ENCODE measurements around the gene SLC38A2.
"Not testable (repeated sequence)": the region's sequence is repeated elsewhere in the genome, so short reads cannot be mapped to it uniquely, and the experiment has no call there.

SLC38A2 gene

DNA sequence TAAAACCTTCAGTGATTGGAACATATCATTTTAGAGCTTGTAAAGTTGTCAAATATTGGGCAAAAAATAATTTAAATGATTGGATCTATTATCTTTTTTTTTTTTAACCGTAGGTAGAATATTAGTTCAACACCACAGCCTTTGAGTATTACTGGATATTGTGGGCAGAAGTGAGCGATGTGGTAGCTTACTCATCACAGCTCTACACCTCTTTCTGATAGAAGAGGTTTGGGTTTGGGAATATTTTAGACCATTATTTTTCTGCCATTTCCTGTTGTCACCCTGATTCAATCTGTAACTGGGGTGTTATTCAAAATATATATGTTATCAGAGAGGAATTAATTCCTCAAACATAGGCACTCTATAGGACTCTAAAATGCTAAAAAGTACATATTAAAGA, 34.8 kb upstream of the SLC38A2 start:
- Histone ChIP-seq H3K4me1 (ENCODE audit: control insufficient read depth, insufficient read depth, low read length, poor library complexity, severe bottlenecking) (no peaks in the 10 kb centered on the region), H3K27me3 (replicated peaks; ENCODE audit: control insufficient read depth, insufficient read depth, low read length, poor library complexity, severe bottlenecking) (no peaks in the 10 kb centered on the region), H3K27ac (ENCODE audit: insufficient read depth, low read length, poor library complexity, severe bottlenecking) (no peak overlapping the region), H3K36me3 (ENCODE audit: control insufficient read depth, insufficient read depth, low read length) (no peaks in the 10 kb centered on the region), H3K4me3 (ENCODE audit: insufficient read depth, low read depth, low read length, poor library complexity, severe bottlenecking) (no peak overlapping the region), H3K9me3 (ENCODE audit: control insufficient read depth, low read length) (no peaks in the 10 kb centered on the region)
- no peak for DNase-seq

DNA sequence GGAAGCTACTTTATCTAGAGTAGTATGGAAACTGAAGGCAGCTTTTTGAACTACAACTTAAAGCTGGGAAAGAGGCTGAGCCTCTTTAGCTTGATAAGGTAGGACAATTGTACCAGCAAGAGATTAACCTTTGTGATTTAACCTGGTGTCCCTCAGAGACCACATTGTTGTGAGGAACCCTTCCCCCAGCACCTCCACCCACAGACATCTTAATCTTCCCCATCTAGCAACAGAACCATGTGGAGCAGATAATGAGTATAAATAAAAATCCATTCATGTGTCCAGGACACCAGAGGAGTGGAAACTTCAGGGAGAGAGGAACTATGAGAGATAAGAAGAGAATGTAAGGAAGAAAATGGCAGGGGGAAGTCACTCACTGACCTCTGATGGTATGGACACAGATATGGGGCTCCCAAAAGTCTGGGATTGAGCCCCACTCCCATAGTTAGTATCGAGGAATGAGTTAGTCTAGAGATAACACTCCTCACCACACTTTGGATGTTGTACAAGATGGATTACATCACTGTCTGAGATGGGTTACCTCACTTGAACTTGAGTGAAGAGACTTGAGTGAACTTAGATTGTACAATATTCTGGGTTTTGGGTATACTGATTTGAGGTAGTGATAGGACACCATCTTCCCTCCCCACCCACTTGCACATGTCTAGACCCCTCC, 33.9 kb upstream of the SLC38A2 start:
- Histone ChIP-seq H3K4me3 (ENCODE audit: insufficient read depth, low read depth, low read length, poor library complexity, severe bottlenecking) (no peak overlapping the region), H3K27ac (ENCODE audit: insufficient read depth, low read length, poor library complexity, severe bottlenecking) (no peak overlapping the region), H3K36me3 (ENCODE audit: control insufficient read depth, insufficient read depth, low read length) (no peaks in the 10 kb centered on the region), H3K9me3 (ENCODE audit: control insufficient read depth, low read length) (no peaks in the 10 kb centered on the region), H3K27me3 (replicated peaks; ENCODE audit: control insufficient read depth, insufficient read depth, low read length, poor library complexity, severe bottlenecking) (no peaks in the 10 kb centered on the region), H3K4me1 (ENCODE audit: control insufficient read depth, insufficient read depth, low read length, poor library complexity, severe bottlenecking) (no peaks in the 10 kb centered on the region)
- no peak for DNase-seq

DNA sequence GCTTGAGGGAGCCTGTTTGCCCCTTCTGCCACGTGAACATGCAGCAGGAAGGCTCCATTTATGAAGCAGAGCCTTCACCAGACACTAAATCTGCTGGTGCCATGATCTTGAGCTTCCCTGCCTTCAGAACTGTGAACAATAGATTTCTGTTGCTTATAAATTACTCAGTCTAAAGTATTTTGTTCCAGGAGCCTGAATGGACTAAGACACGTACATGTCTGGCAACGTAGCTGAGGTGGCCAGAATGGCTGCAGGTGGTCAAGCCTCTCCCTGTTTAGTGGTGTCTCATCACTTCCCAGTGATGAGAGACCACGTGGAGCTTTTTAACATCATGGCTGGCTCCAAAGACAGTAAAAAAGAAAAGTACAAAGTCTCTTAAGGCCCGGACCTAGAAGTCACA, 32.2 kb upstream of the SLC38A2 start:
- Histone ChIP-seq H3K9me3 (ENCODE audit: control insufficient read depth, low read length) (no peaks in the 10 kb centered on the region), H3K36me3 (ENCODE audit: control insufficient read depth, insufficient read depth, low read length) (no peaks in the 10 kb centered on the region), H3K27me3 (replicated peaks; ENCODE audit: control insufficient read depth, insufficient read depth, low read length, poor library complexity, severe bottlenecking) (no peaks in the 10 kb centered on the region), H3K4me3 (ENCODE audit: insufficient read depth, low read depth, low read length, poor library complexity, severe bottlenecking) (no peak overlapping the region), H3K4me1 (ENCODE audit: control insufficient read depth, insufficient read depth, low read length, poor library complexity, severe bottlenecking) (no peaks in the 10 kb centered on the region), H3K27ac (ENCODE audit: insufficient read depth, low read length, poor library complexity, severe bottlenecking) (no peak overlapping the region)
- DNase-seq = no peak

DNA sequence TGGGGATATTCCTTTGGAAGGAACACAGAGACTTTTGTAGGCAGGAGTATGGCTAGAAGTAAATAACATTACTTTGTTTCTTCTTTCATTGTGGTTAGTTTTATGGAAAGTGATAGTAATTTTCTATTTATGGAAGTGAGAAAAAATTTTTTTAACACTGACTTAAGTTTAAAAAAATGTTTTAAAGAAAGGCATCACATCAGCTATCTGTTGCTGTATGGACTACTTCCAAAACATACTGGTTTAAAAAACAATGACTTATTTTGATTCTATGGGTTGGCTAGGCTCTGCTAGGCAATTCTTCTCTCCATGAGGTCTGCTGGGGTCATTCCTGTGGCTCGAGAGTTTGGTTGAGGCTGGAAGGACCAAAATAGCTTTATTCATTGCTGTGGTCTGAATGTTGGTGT, 31.7 kb upstream of the SLC38A2 start:
- H3K4me3 ChIP-seq (ENCODE audit: insufficient read depth, low read depth, low read length, poor library complexity, severe bottlenecking) = no peak overlapping the region
- no peak for DNase-seq
- H3K4me1 ChIP-seq (ENCODE audit: control insufficient read depth, insufficient read depth, low read length, poor library complexity, severe bottlenecking) = no peaks in the 10 kb centered on the region
- no peaks in the 10 kb centered on the region for H3K27me3 ChIP-seq (replicated peaks; ENCODE audit: control insufficient read depth, insufficient read depth, low read length, poor library complexity, severe bottlenecking)
- H3K9me3 ChIP-seq (ENCODE audit: control insufficient read depth, low read length) = no peaks in the 10 kb centered on the region
- no peaks in the 10 kb centered on the region for H3K36me3 ChIP-seq (ENCODE audit: control insufficient read depth, insufficient read depth, low read length)
- H3K27ac ChIP-seq (ENCODE audit: insufficient read depth, low read length, poor library complexity, severe bottlenecking) = no peak overlapping the region

DNA sequence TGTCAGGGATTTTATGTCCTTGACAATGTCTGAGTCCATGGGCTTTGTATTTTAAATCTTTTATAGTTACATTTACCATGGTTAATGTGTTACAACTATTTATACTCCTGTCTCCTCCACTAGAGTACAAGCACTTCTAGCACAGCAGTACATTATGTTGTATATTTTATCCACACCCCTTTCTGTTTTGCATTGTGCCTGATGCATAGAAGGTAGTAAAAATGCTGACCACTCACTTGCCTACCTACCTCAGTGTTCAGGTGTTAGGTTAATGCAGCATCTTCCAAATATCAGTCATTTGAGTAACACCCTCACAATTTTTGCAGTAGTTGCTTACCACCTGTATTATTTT, 31.1 kb upstream of the SLC38A2 start:
- H3K36me3 ChIP-seq (ENCODE audit: control insufficient read depth, insufficient read depth, low read length) = no peaks in the 10 kb centered on the region
- H3K4me3 ChIP-seq (ENCODE audit: insufficient read depth, low read depth, low read length, poor library complexity, severe bottlenecking) = no peak overlapping the region
- no peaks in the 10 kb centered on the region for H3K4me1 ChIP-seq (ENCODE audit: control insufficient read depth, insufficient read depth, low read length, poor library complexity, severe bottlenecking)
- H3K9me3 ChIP-seq (ENCODE audit: control insufficient read depth, low read length) = no peaks in the 10 kb centered on the region
- no peak overlapping the region for H3K27ac ChIP-seq (ENCODE audit: insufficient read depth, low read length, poor library complexity, severe bottlenecking)
- no peak for DNase-seq
- H3K27me3 ChIP-seq (replicated peaks; ENCODE audit: control insufficient read depth, insufficient read depth, low read length, poor library complexity, severe bottlenecking) = no peaks in the 10 kb centered on the region

DNA sequence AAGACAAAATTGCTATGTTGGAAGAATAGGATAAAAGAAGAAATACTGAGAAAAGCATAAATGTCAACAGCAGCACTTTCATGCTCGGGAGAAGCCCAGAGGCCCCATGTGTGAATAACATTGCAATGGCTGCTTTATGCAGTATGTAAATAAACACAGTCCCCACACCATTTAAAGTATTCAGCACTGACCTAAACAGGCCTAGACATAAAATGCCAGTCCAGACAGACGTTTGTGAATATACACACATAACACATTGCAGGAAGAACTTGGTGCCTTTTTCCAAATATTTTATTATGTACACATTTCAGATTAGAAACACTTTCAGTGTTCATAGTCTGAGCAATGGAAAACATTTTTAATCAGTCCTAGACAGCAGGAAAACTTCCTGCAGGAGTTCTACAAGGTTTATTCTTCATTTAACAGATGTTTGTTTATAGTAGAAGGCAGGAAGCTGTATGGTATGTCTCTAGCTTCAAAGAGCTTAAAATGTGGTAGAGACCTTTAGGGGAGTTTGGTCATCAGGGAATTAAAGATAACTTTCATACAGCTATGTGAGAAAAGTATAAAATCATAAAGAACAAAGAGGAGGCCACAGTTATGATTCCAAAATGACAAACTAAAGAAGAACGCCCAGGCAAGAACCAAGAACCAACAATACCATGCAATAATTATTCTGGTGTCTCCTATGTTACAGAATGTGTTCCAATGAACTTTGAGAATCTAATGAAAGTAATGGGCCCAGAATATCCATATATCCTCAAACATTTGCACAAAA, 30.6 kb upstream of the SLC38A2 start:
- no peak overlapping the region for H3K27ac ChIP-seq (ENCODE audit: insufficient read depth, low read length, poor library complexity, severe bottlenecking)
- H3K4me1 ChIP-seq (ENCODE audit: control insufficient read depth, insufficient read depth, low read length, poor library complexity, severe bottlenecking) = no peaks in the 10 kb centered on the region
- H3K36me3 ChIP-seq (ENCODE audit: control insufficient read depth, insufficient read depth, low read length) = no peaks in the 10 kb centered on the region
- H3K27me3 ChIP-seq (replicated peaks; ENCODE audit: control insufficient read depth, insufficient read depth, low read length, poor library complexity, severe bottlenecking) = no peaks in the 10 kb centered on the region
- no peaks in the 10 kb centered on the region for H3K9me3 ChIP-seq (ENCODE audit: control insufficient read depth, low read length)
- no peak for DNase-seq
- H3K4me3 ChIP-seq (ENCODE audit: insufficient read depth, low read depth, low read length, poor library complexity, severe bottlenecking) = no peak overlapping the region

DNA sequence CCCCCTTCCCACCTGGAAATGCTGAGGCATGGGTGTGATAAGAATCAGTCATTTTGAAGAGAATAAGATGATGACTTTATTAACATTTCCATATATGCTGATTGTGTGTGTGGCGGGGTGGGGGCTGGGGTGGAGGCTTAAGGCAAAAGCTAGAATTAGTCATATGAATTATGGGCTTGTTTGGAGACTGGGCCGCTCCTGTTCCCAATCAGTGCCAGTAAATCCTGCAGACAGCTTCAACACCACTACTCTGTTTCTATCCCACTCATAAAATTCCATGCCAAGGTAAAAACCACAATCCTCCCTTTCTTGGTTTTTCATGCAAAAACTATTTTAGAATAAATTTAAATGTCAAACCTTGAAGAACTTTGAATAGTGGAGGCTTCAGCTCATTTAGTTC, 29.9 kb upstream of the SLC38A2 start:
- H3K27ac ChIP-seq (ENCODE audit: insufficient read depth, low read length, poor library complexity, severe bottlenecking) = no peak overlapping the region
- no peak overlapping the region for H3K4me3 ChIP-seq (ENCODE audit: insufficient read depth, low read depth, low read length, poor library complexity, severe bottlenecking)
- no peak for DNase-seq

DNA sequence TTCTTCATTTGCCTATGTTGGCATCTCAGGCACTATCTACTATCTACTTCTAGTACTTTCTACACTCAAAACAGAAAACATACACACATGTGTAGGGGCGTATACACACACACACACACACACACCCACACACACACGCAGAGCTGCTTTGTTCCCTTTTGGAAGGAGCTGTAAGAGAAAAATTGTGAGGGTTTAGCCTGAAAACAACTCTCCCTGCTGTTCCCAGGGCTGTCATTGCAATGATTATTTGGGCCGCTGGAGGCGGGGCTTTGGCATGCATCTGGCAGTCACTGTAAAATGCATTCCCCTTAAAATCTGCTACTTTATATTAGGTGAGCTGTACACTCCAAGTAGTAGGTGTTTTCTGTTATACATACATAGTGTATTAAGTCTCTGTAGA, 29.1 kb upstream of the SLC38A2 start:
- Histone ChIP-seq H3K36me3 (ENCODE audit: control insufficient read depth, insufficient read depth, low read length) (no peaks in the 10 kb centered on the region), H3K27me3 (replicated peaks; ENCODE audit: control insufficient read depth, insufficient read depth, low read length, poor library complexity, severe bottlenecking) (no peaks in the 10 kb centered on the region), H3K4me1 (ENCODE audit: control insufficient read depth, insufficient read depth, low read length, poor library complexity, severe bottlenecking) (no peaks in the 10 kb centered on the region), H3K9me3 (ENCODE audit: control insufficient read depth, low read length) (no peaks in the 10 kb centered on the region), H3K27ac (ENCODE audit: insufficient read depth, low read length, poor library complexity, severe bottlenecking) (no peak overlapping the region), H3K4me3 (ENCODE audit: insufficient read depth, low read depth, low read length, poor library complexity, severe bottlenecking) (no peak overlapping the region)
- no peak for DNase-seq

More for the DNA sequence above, 29.9 kb upstream of the SLC38A2 start:
- no peaks in the 10 kb centered on the region for H3K27me3 ChIP-seq (replicated peaks; ENCODE audit: control insufficient read depth, insufficient read depth, low read length, poor library complexity, severe bottlenecking)
- no peaks in the 10 kb centered on the region for H3K4me1 ChIP-seq (ENCODE audit: control insufficient read depth, insufficient read depth, low read length, poor library complexity, severe bottlenecking)
- H3K36me3 ChIP-seq (ENCODE audit: control insufficient read depth, insufficient read depth, low read length) = no peaks in the 10 kb centered on the region
- H3K9me3 ChIP-seq (ENCODE audit: control insufficient read depth, low read length) = no peaks in the 10 kb centered on the region

DNA sequence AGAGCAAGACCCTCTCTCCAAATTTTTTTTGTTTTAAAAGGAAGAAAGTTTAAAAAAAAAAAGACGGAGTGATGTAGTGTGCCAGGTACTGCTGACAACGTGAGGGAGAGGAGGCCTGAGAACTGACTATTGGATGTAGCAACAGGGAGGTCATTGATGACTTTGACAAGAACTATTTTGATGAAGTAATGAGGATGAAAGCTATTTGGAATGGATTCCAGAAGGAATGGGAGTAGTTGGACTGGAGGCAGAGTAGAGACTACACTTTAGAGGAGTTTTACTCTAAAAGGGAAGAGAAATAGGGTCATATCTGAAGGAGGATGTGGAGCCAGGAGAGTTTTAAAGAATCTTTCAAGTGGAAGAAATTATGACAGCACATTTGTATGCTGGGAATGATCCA, 27.8 kb upstream of the SLC38A2 start:
- no peaks in the 10 kb centered on the region for H3K4me1 ChIP-seq (ENCODE audit: control insufficient read depth, insufficient read depth, low read length, poor library complexity, severe bottlenecking)

DNA sequence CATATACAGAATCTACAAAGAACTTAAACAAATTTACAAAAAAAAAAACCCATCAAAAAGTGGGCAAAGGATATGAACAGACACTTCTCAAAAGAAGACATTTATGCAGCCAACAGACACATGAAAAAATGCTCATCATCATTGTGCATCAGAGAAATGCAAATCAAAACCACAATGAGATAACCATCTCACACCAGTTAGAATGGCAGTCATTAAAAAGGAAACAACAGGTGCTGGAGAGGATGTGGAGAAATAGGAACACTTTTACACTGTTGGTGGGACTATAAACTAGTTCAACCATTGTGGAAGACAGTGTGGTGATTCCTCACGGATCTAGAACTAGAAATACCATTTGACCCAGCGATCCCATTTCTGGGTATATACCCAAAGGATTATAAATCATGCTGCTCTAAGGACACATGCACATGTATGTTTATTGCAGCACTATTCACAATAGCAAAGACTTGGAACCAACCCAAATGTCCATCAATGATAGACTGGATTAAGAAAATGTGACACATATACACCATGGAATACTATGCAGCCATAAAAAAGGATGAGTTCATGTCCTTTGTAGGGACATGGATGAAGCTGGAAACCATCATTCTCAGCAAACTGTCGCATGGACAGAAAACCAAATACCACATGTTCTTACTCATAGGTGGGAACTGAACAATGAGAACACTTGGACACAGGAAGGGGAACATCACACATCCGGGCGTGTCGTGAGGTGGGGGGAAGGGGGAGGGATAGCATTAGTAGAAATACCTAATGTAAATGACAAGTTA, 27.1 kb upstream of the SLC38A2 start:
- not testable (repeated sequence) for H3K36me3 ChIP-seq (ENCODE audit: control insufficient read depth, insufficient read depth, low read length); DNase-seq; H3K4me3 ChIP-seq (ENCODE audit: insufficient read depth, low read depth, low read length, poor library complexity, severe bottlenecking); H3K27ac ChIP-seq (ENCODE audit: insufficient read depth, low read length, poor library complexity, severe bottlenecking); H3K4me1 ChIP-seq (ENCODE audit: control insufficient read depth, insufficient read depth, low read length, poor library complexity, severe bottlenecking); H3K27me3 ChIP-seq (replicated peaks; ENCODE audit: control insufficient read depth, insufficient read depth, low read length, poor library complexity, severe bottlenecking); H3K9me3 ChIP-seq (ENCODE audit: control insufficient read depth, low read length)

More for the DNA sequence above, 27.8 kb upstream of the SLC38A2 start:
- Histone ChIP-seq H3K9me3 (ENCODE audit: control insufficient read depth, low read length) (no peaks in the 10 kb centered on the region), H3K36me3 (ENCODE audit: control insufficient read depth, insufficient read depth, low read length) (no peaks in the 10 kb centered on the region), H3K27ac (ENCODE audit: insufficient read depth, low read length, poor library complexity, severe bottlenecking) (no peak overlapping the region), H3K4me3 (ENCODE audit: insufficient read depth, low read depth, low read length, poor library complexity, severe bottlenecking) (no peak overlapping the region), H3K27me3 (replicated peaks; ENCODE audit: control insufficient read depth, insufficient read depth, low read length, poor library complexity, severe bottlenecking) (no peaks in the 10 kb centered on the region)
- no peak for DNase-seq
